Measurements from ENCODE around the gene EME1. TPM values are rescaled to one million over a fixed set of nuclear protein-coding genes. Genes with fewer than 3 reads are reported as not detected.
A peak's percentile ranks its signal among the peaks of the same experiment; 100 is the strongest.

EME1 gene
- total and polyA plus RNA-seq, 2 experiments from 2014 or later = 14.4 to 15.9 TPM

GRCh38 chr17:50364061-50364458, 9.0 kb upstream of the EME1 start:
- peak overlapping the region; percentile 52; the same call in 2 of the 3 replicates for H3K4me3 Mint-ChIP-seq
- H3K36me3 ChIP-seq (ENCODE audit: insufficient read depth) = peaks cover 10% of the 10 kb centered on the region; the same call in 1 of the 2 replicates

More at GRCh38 chr17:50364061-50364458, 9.0 kb upstream of the EME1 start:
- no peaks in the 10 kb centered on the region; the same call in 2 of the 3 replicates for H3K9me3 Mint-ChIP-seq
- Histone ChIP-seq H3K9me2 (ENCODE audit: insufficient read depth) (no peaks in the 10 kb centered on the region), H4K20me1 (replicated peaks; ENCODE audit: insufficient read depth) (peaks cover 8% of the 10 kb centered on the region), H3K4me3 (no peak overlapping the region), H3K27ac (ENCODE audit: low read depth) (no peak overlapping the region), H3K4me1 (ENCODE audit: insufficient read depth) (peaks cover 19% of the 10 kb centered on the region), H3K27me3 (ENCODE audit: insufficient read depth) (no peaks in the 10 kb centered on the region), H2AFZ (no peak overlapping the region), H3F3A (replicated peaks; ENCODE audit: low read depth) (no peaks in the 10 kb centered on the region), H3K4me2 (no peak overlapping the region), H3K79me2 (replicated peaks; ENCODE audit: insufficient read depth) (no peaks in the 10 kb centered on the region)
- peaks cover 12% of the 10 kb centered on the region for H3K27me3 Mint-ChIP-seq (ENCODE audit: insufficient read depth, low read depth, poor library complexity)
- ATAC-seq (no peak; the same call in 2 of the 3 replicates), DNase-seq (ENCODE audit: low spot score) (no peak)
- TF ChIP-seq STAT1 (IDR thresholded peaks at IDR 0.05; ENCODE audit: unreplicated experiment) = no peak
- TF ChIP-seq, protein P1, sequence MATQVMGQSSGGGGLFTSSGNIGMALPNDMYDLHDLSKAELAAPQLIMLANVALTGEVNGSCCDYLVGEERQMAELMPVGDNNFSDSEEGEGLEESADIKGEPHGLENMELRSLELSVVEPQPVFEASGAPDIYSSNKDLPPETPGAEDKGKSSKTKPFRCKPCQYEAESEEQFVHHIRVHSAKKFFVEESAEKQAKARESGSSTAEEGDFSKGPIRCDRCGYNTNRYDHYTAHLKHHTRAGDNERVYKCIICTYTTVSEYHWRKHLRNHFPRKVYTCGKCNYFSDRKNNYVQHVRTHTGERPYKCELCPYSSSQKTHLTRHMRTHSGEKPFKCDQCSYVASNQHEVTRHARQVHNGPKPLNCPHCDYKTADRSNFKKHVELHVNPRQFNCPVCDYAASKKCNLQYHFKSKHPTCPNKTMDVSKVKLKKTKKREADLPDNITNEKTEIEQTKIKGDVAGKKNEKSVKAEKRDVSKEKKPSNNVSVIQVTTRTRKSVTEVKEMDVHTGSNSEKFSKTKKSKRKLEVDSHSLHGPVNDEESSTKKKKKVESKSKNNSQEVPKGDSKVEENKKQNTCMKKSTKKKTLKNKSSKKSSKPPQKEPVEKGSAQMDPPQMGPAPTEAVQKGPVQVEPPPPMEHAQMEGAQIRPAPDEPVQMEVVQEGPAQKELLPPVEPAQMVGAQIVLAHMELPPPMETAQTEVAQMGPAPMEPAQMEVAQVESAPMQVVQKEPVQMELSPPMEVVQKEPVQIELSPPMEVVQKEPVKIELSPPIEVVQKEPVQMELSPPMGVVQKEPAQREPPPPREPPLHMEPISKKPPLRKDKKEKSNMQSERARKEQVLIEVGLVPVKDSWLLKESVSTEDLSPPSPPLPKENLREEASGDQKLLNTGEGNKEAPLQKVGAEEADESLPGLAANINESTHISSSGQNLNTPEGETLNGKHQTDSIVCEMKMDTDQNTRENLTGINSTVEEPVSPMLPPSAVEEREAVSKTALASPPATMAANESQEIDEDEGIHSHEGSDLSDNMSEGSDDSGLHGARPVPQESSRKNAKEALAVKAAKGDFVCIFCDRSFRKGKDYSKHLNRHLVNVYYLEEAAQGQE (IDR thresholded peaks at IDR 0.05; ENCODE audit: unreplicated experiment) = no peak
- TF ChIP-seq EZH2phosphoT487 (IDR thresholded peaks at IDR 0.05; ENCODE audit: unreplicated experiment) = no peak
- no peak for TF ChIP-seq EZH2 (IDR thresholded peaks at IDR 0.05; ENCODE audit: low read depth, unreplicated experiment)
- TF ChIP-seq CTCF (conservative IDR thresholded peaks at IDR 0.05; ENCODE audit: low read depth in 2 of 2) = no peak
- TF ChIP-seq ZNF114 (CRISPR knock-in tag; IDR thresholded peaks at IDR 0.05) = no peak
- TF ChIP-seq, protein P2, sequence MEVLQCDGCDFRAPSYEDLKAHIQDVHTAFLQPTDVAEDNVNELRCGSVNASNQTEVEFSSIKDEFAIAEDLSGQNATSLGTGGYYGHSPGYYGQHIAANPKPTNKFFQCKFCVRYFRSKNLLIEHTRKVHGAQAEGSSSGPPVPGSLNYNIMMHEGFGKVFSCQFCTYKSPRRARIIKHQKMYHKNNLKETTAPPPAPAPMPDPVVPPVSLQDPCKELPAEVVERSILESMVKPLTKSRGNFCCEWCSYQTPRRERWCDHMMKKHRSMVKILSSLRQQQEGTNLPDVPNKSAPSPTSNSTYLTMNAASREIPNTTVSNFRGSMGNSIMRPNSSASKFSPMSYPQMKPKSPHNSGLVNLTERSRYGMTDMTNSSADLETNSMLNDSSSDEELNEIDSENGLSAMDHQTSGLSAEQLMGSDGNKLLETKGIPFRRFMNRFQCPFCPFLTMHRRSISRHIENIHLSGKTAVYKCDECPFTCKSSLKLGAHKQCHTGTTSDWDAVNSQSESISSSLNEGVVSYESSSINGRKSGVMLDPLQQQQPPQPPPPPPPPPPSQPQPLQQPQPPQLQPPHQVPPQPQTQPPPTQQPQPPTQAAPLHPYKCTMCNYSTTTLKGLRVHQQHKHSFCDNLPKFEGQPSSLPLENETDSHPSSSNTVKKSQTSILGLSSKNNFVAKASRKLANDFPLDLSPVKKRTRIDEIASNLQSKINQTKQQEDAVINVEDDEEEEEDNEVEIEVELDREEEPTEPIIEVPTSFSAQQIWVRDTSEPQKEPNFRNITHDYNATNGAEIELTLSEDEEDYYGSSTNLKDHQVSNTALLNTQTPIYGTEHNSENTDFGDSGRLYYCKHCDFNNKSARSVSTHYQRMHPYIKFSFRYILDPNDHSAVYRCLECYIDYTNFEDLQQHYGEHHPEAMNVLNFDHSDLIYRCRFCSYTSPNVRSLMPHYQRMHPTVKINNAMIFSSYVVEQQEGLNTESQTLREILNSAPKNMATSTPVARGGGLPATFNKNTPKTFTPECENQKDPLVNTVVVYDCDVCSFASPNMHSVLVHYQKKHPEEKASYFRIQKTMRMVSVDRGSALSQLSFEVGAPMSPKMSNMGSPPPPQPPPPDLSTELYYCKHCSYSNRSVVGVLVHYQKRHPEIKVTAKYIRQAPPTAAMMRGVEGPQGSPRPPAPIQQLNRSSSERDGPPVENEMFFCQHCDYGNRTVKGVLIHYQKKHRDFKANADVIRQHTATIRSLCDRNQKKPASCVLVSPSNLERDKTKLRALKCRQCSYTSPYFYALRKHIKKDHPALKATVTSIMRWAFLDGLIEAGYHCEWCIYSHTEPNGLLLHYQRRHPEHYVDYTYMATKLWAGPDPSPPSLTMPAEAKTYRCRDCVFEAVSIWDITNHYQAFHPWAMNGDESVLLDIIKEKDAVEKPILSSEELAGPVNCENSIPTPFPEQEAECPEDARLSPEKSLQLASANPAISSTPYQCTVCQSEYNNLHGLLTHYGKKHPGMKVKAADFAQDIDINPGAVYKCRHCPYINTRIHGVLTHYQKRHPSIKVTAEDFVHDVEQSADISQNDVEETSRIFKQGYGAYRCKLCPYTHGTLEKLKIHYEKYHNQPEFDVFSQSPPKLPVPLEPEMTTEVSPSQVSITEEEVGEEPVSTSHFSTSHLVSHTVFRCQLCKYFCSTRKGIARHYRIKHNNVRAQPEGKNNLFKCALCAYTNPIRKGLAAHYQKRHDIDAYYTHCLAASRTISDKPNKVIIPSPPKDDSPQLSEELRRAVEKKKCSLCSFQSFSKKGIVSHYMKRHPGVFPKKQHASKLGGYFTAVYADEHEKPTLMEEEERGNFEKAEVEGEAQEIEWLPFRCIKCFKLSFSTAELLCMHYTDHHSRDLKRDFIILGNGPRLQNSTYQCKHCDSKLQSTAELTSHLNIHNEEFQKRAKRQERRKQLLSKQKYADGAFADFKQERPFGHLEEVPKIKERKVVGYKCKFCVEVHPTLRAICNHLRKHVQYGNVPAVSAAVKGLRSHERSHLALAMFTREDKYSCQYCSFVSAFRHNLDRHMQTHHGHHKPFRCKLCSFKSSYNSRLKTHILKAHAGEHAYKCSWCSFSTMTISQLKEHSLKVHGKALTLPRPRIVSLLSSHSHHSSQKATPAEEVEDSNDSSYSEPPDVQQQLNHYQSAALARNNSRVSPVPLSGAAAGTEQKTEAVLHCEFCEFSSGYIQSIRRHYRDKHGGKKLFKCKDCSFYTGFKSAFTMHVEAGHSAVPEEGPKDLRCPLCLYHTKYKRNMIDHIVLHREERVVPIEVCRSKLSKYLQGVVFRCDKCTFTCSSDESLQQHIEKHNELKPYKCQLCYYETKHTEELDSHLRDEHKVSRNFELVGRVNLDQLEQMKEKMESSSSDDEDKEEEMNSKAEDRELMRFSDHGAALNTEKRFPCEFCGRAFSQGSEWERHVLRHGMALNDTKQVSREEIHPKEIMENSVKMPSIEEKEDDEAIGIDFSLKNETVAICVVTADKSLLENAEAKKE (CRISPR knock-in tag; IDR thresholded peaks at IDR 0.05) = no peak
- TF ChIP-seq POLR2AphosphoS5 (IDR thresholded peaks at IDR 0.05; ENCODE audit: low read depth) = no peak
- no peak for TF ChIP-seq ZNF331 (CRISPR knock-in tag; IDR thresholded peaks at IDR 0.05; ENCODE audit: low read depth)
- no peak for TF ChIP-seq JUNB (IDR thresholded peaks at IDR 0.05; ENCODE audit: unreplicated experiment)
- TF ChIP-seq CREB1 (CRISPR knock-in tag; IDR thresholded peaks at IDR 0.05; ENCODE audit: low read depth) = no peak
- TF ChIP-seq, protein P3, sequence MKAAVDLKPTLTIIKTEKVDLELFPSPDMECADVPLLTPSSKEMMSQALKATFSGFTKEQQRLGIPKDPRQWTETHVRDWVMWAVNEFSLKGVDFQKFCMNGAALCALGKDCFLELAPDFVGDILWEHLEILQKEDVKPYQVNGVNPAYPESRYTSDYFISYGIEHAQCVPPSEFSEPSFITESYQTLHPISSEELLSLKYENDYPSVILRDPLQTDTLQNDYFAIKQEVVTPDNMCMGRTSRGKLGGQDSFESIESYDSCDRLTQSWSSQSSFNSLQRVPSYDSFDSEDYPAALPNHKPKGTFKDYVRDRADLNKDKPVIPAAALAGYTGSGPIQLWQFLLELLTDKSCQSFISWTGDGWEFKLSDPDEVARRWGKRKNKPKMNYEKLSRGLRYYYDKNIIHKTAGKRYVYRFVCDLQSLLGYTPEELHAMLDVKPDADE (IDR thresholded peaks at IDR 0.05) = no peak
- peaks cover 25% of the 10 kb centered on the region for H3K36me3 Mint-ChIP-seq (ENCODE audit: low read depth)
- H3K27ac Mint-ChIP-seq = no peak overlapping the region
- peaks cover 35% of the 10 kb centered on the region for H3K4me1 Mint-ChIP-seq
